Smooth muscle cell (in vitro differentiated cells): Measurements from ENCODE around the gene ZNF765. TPM values are rescaled to one million over a fixed set of nuclear protein-coding genes. Genes with fewer than 3 reads are reported as not detected.
"Not testable (repeated sequence)": the region's sequence is repeated elsewhere in the genome, so short reads cannot be mapped to it uniquely, and the experiment has no call there.

ENCODE experiments used
- DNase-seq: peaks from one replicate; lab custom pipeline; 2025; ENCODE audit not compliant: unreplicated experiment; lab: John Stamatoyannopoulos, UW
- H2AFZ ChIP-seq: fragments of 200-600 bp; sonication (generic); 2 replicates; pipeline ENCODE4 v1.6.0; 2016; ENCODE audit warnings: antibody characterized with exemption, low read depth, mild to moderate bottlenecking
- H3F3A ChIP-seq: fragments of 200-600 bp; sonication (generic); 2 replicates; pipeline ENCODE4 v1.6.0; 2017; ENCODE audit warnings: antibody characterized with exemption, low read depth
- H3K27ac ChIP-seq: fragments of 200-600 bp; sonication (generic); 2 replicates; pipeline ENCODE4 v1.5.1; 2016; ENCODE audit warnings: low read depth, mild to moderate bottlenecking
- H3K27me3 ChIP-seq: fragments of 200-600 bp; sonication (generic); 2 replicates; pipeline ENCODE4 v1.6.1; 2016; ENCODE audit warnings: low read depth, mild to moderate bottlenecking
- H3K36me3 ChIP-seq: fragments of 200-600 bp; sonication (generic); 2 replicates; pipeline ENCODE4 v1.5.1; 2016; ENCODE audit warnings: low read depth
- H3K4me1 ChIP-seq: fragments of 200-600 bp; sonication (generic); 2 replicates; pipeline ENCODE4 v1.5.1; 2016; ENCODE audit warnings: low read depth
- H3K4me2 ChIP-seq: fragments of 200-600 bp; sonication (generic); 2 replicates; pipeline ENCODE4 v1.6.0; 2016; ENCODE audit warnings: mild to moderate bottlenecking
- H3K4me3 ChIP-seq: fragments of 200-600 bp; sonication (generic); 2 replicates; pipeline ENCODE4 v1.5.1; 2016; ENCODE audit warnings: mild to moderate bottlenecking
- H3K79me2 ChIP-seq: fragments of 200-600 bp; sonication (generic); 2 replicates; pipeline ENCODE4 v1.6.0; 2016; ENCODE audit warnings: low read depth, mild to moderate bottlenecking
- H3K9ac ChIP-seq: fragments of 200-600 bp; sonication (generic); 2 replicates; pipeline ENCODE4 v1.6.0; 2016; ENCODE audit warnings: low read depth
- H3K9me3 ChIP-seq: fragments of 200-600 bp; sonication (generic); replicated peaks from 2 replicates; pipeline ENCODE4 v1.5.1; 2016; ENCODE audit warnings: low read depth
- H4K20me1 ChIP-seq: fragments of 200-600 bp; sonication (generic); 2 replicates; pipeline ENCODE4 v1.6.0; 2016; ENCODE audit warnings: low read depth
- WGBS: methylation state at CpG from one replicate; pipeline ENCODE4 v1.1.7; 2016; ENCODE audit warnings: low lambda C conversion rate; 5-methylcytosine and 5-hydroxymethylcytosine counted together
- polyA plus RNA-seq: library from polyadenylated mRNA; unstranded; fragments of >200 nt; fragmentation: Nextera tagmentation; extraction: Ambion mirVana; gene quantifications from 2 replicates; pipeline ENCODE4 v1.2.1, GENCODE V29; 2016
- total RNA-seq: library from RNA; depleted of rRNA; stranded (reverse); fragments of >200 nt; gene quantifications from 2 replicates; pipeline ENCODE4 v1.2.3, GENCODE V29; 2014
- TF ChIP-seq, protein P1 (sequence below): fragments of 200-600 bp; sonication (generic); IDR thresholded peaks from 2 replicates; pipeline ENCODE4 v1.5.1; 2017; ENCODE audit warnings: borderline replicate concordance, mild to moderate bottlenecking, antibody characterized with exemption; ENCODE audit not compliant: insufficient read depth, poor library complexity, severe bottlenecking

ZNF765 gene
- total and polyA plus RNA-seq, 2 experiments from 2014 or later: 3.8 to 7.7 TPM

DNA sequence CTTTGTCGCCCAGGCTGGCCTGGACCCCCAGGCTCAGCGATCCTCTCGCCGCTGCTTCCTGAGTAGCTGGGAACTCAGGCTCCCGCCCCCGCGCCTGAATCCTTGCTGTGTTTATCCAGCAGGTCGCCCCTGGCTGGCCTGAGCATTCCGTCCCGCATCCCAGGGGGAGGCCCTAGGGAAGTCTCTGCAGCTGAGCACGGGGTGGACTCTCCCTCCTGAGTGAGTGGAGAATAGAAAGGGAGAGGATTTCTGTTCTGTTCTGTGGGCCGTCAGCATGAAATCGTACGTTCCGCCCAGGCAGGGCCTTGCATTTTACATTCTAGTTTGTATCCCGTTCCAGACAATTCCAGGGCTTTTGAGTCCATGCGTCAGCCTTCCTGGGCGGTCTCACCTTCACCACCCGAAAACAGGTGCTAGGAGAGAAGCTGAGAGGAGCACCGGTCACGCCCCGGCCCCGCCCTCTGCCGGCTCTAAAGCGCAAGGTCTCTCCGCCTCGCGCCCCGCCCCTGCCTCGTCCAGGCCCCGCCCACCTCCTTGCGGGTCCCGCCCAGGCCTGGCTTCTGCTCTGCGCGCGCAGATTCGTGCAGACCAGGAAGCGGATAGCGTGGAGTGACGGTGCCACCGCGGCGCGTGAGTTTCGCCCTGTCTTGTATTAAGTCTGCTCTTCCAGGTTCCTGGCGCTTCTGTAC, 36.6 kb downstream of the ZNF765 start, which contains the start of gene ZNF761:
TSS of gene ZNF761 (plus strand) at position 586 of the 689 bp plus-strand sequence. CDS start 15,285 bp downstream, outside the sequence.
- H3K27ac ChIP-seq: peak within 1 kb of the TSS; percentile 90
- H3K36me3 ChIP-seq: no peaks in the 10 kb centered on the region
- peak; percentile 90 for DNase-seq
- H3K4me3 ChIP-seq: peak within 1 kb of the TSS; percentile 78
- no peaks in the 10 kb centered on the region for H3F3A ChIP-seq
- H3K27me3 ChIP-seq: no peaks in the 10 kb centered on the region
- TF ChIP-seq, protein P1, sequence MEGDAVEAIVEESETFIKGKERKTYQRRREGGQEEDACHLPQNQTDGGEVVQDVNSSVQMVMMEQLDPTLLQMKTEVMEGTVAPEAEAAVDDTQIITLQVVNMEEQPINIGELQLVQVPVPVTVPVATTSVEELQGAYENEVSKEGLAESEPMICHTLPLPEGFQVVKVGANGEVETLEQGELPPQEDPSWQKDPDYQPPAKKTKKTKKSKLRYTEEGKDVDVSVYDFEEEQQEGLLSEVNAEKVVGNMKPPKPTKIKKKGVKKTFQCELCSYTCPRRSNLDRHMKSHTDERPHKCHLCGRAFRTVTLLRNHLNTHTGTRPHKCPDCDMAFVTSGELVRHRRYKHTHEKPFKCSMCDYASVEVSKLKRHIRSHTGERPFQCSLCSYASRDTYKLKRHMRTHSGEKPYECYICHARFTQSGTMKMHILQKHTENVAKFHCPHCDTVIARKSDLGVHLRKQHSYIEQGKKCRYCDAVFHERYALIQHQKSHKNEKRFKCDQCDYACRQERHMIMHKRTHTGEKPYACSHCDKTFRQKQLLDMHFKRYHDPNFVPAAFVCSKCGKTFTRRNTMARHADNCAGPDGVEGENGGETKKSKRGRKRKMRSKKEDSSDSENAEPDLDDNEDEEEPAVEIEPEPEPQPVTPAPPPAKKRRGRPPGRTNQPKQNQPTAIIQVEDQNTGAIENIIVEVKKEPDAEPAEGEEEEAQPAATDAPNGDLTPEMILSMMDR: peak; percentile 21
- H4K20me1 ChIP-seq: peaks cover 7% of the 10 kb centered on the region
- peak within 1 kb of the TSS; percentile 93 for H3K9ac ChIP-seq
- 1% methylated on average over 32 of the region's 46 CpGs for WGBS
- peak within 1 kb of the TSS; percentile 86 for H2AFZ ChIP-seq
- H3K4me2 ChIP-seq: peak within 1 kb of the TSS; percentile 100
- H3K4me1 ChIP-seq: peaks cover 13% of the 10 kb centered on the region
- H3K9me3 ChIP-seq: no peaks in the 10 kb centered on the region
- peaks cover 34% of the 10 kb centered on the region for H3K79me2 ChIP-seq

DNA sequence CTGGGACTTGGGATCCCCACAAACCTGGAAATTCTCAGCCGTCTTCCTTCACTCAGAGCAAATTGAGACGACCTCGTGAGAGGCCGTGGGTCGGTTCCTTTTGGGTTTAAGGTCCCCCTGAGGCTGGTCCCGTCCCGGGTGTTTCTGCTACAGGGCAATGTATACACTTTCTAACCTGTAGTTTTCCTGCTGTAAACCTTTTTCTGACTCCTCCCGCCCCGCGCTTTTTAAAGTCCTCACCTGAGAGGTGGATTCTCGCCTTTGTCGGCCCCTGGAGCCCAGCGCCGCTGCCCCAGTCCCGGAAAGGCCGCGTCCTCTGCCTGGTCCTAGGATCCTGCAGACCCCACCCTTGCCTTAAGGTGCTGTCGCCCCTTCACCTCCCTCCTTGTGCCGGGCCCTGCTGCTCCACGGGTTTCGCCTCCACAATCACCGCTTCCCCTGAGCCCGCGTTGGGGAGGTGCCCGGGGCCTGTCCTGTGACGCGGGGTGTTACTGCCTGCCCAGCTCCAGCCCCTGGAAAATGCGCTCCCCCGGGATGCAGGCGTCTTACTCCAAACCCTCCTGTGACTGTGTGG, 37.2 kb downstream of the ZNF765 start:
- no peaks in the 10 kb centered on the region for H3K27me3 ChIP-seq
- TF ChIP-seq, protein P1: no peak
- H3K27ac ChIP-seq: peak overlapping the region; percentile 90
- peak overlapping the region; percentile 93 for H3K9ac ChIP-seq
- peak overlapping the region; percentile 100 for H3K4me2 ChIP-seq
- H3K36me3 ChIP-seq: no peaks in the 10 kb centered on the region
- 1% methylated on average over 30 of the region's 30 CpGs for WGBS
- DNase-seq: peak; percentile 20
- peaks cover 13% of the 10 kb centered on the region for H3K4me1 ChIP-seq
- H3K79me2 ChIP-seq: peaks cover 38% of the 10 kb centered on the region
- H2AFZ ChIP-seq: peak overlapping the region; percentile 86
- no peaks in the 10 kb centered on the region for H3F3A ChIP-seq
- H3K4me3 ChIP-seq: peak overlapping the region; percentile 78
- H3K9me3 ChIP-seq: no peaks in the 10 kb centered on the region
- H4K20me1 ChIP-seq: peaks cover 7% of the 10 kb centered on the region

- not testable (repeated sequence) for H3K9me3 ChIP-seq, H3K27ac ChIP-seq, H3K27me3 ChIP-seq, H3K79me2 ChIP-seq, H2AFZ ChIP-seq, H3K4me3 ChIP-seq, H3F3A ChIP-seq, H3K4me1 ChIP-seq, DNase-seq, H3K9ac ChIP-seq, H3K4me2 ChIP-seq, H4K20me1 ChIP-seq
- 47% methylated on average over 2 of the region's 2 CpGs for WGBS
- peaks cover 15% of the 10 kb centered on the region for H3K36me3 ChIP-seq
These were observed 48.9 kb downstream of the ZNF765 start for GRCh38 chr19:53443809-53444208.

GRCh38 chr19:53447196-53447595, 52.2 kb downstream of the ZNF765 start:
- not testable (repeated sequence) for H4K20me1 ChIP-seq, H3K9me3 ChIP-seq, H3K4me1 ChIP-seq, H3K27ac ChIP-seq, H3F3A ChIP-seq, H3K9ac ChIP-seq, H2AFZ ChIP-seq, DNase-seq, H3K4me3 ChIP-seq, H3K4me2 ChIP-seq, H3K79me2 ChIP-seq, H3K27me3 ChIP-seq
- 83% methylated on average over 5 of the region's 5 CpGs for WGBS
- H3K36me3 ChIP-seq: peaks cover 30% of the 10 kb centered on the region
